GM18498 (cell line): ENCODE measurements around the gene ATRN.

Experiments
- ATAC-seq: cut with Tn5 transposase; IDR thresholded peaks from one replicate; pipeline ENCODE4 v1.9.1; 2021; ENCODE audit warnings: mild to moderate bottlenecking, moderate library complexity; ENCODE audit not compliant: unreplicated experiment

ATRN gene

DNA sequence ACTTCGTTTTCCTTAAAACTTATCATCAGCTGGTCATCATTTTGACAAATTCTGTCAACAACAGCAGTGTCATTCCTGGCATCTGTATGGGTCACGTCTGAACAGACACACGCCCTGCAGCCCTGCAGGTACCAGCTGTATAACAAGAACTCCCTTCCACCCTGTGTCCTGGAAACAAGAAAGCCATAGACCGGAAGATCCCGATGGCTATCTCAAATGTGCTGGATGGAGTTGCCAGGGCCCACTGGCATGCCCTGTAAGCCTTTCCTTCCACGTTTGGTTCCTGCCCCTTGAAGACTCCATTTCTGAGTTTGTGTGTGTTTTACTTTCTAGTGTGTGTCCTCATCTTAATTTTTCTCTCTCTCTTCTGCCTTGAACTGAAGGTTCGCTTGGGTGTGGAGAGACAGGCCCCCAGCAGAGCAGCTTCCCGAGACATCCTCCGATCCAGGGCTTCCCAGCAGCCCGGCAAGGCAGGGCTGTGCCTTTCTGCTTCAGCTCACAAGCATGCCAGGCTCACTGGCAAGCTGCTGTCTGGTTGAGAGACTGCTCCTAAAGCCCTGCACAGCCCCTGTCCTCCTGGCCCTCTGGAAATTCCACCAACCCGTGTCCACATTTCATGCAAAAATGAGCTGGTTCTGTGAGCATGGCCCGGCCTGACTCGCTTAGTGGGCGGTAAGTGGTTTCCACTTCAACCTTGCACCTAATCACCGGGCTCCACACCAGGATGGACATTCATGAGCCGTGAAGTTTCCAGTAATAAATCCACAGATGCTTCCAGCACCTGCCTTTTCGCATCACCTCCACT lies 183.7 kb downstream of the ATRN start:
- ATAC-seq = no peak

DNA sequence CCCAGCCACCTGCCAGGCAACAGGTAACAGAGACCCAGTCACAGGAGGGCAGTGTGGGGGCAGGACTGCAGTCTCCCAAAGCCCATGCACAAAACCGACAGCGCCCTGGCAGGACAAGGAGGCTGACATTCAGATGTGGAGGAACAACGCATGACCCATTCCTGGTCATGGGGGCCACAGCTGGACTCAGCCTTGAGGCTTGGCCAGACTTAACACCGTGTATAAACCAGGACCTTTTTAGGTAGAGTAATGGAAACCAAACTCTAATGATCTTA lies 184.2 kb downstream of the ATRN start:
- no peak for ATAC-seq

DNA sequence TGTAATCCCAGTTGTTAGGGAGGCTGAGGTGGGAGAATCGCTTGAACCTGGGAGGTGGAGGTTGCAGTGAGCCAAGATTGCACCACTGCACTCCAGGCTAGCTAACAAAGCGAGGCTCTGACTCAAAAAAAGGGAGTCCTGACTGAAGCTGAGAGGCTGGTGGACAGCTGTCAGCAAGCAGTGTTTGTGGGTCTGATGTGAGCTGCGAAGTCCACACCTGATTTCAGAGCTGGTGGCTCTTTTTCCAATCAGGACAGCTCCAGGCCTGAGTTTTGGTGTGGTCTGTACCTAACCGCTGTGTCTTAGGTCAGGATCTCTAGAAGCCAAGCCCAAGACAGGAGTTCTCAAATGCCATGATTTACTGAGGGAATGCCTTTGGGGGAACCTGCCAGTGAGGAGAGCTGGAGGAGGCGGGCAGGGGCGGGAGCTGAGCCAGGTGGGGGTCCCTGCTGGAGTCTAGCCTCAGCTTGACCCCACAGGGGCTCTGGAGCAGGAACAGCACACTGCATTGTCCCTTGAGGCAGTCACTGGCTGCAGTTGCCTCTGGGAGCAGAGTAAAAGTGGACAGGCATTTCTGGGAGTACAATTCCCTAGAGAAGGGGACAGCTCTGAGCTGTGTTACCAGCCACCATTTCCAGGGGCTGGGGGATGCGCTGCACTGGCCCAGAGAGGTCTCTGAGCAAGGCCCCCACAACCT lies 187.3 kb downstream of the ATRN start:
- ATAC-seq = no peak

DNA sequence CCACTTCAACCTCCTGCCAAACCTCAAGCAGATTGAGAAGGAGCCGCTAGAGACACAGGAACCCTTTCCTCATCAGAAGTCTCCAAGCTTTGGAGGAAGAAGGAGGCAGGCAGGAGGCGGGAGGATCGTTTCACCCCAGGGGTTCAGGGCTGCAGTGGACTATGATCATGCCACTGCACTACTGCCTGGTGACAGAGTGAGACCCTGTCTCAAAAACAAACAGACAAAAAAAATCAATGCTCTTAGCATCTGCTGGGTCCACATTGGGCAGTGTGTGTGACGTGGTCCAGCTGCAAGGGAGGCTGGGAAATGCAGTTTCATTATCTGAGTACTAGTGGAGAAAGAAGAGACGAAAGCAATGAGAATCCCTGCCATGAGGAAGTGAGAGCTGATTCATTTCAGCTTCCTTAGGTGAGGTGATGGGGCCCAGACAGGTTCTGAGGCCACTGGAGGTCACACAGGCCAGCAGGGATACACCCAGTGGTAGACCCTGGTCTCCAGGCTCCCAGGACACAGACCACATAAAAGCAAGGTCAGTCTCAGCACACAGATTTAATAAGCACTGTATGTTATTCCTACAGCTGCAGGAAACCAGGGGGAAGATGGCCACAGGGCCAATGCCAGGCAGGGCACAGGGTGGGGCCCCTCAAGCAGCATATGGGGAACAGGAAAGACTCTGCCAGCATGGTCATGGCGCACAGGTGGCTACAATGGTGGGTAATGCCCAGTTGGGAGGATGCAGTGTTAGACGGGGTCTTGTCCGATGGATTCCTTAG lies 188.1 kb downstream of the ATRN start:
- peak; percentile 87 for ATAC-seq

DNA sequence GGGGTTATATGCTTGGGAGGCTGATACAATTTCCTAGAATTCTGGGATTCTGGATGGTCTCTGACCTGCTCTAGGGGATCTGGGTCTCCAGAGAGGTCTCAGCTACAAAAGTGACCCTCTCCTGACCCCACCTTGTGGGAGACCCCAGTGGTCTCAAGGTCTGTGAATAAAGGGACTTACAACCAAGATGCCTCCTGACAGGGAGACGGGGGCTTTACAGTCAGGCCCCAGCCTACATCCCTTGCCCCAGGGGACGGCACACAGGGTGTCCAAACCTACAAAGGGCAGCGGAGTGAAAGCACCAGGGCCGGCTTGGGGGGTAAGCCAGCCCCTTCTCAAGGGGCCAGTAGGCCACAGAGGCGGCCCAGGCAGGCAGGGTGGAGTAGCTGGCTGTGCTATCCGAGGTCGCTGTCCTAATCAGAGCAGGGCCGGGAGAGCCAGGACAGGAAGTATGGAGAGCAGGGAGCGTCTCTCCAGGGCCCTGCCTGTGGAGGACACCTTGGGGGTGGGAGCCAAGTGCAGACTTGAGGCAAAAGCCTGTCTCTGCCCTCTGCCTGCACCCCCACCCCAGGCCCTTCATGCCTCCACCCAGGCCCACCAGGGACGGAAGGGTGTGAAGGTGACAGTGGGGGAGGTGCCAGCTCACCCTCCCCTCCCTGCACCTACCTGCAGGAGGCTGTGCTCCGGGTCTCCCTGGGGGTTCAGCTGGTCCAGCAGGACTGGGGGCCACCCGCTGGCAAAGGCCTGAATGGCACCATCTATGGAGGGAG lies 188.9 kb downstream of the ATRN start:
- ATAC-seq = no peak

DNA sequence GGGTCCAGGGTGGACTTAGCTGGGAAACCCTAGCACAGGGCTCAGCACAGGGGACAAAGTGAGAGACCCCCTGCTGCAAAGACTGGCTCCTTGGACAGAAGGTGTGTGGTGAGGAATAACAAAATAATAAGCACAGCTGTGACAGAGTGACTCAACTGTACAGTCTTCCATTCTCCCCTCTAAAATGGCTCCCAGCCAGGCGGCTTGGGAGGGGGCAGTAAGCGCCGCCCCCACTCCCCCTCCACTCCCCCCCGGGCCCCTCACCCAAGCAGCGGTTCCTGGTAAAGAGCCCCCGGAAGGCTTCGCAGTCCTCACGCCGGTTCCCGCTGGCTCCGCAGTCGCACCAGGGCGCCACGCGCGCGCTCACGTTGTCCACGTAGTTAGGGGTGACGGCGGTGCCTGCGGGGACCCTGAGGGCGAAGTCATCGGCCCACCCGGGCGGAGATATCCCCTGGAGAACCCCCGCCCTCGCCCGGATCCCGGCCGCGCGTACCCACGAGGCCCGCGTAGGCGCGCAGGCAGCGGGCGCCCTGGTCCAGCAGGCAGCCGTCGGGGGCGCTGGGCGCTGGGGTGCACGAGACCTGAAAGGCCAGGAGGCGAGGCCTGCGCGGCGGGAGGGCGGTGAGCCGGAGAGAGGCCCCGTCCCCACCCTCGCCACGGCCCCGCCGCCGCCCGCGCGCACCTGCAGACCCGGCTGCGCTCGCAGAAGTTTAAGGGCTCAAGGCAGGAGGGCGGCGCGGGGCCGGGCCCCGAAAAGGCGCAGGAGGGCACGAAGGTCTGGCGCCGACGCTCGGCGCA lies 189.6 kb downstream of the ATRN start:
- ATAC-seq = no peak

DNA sequence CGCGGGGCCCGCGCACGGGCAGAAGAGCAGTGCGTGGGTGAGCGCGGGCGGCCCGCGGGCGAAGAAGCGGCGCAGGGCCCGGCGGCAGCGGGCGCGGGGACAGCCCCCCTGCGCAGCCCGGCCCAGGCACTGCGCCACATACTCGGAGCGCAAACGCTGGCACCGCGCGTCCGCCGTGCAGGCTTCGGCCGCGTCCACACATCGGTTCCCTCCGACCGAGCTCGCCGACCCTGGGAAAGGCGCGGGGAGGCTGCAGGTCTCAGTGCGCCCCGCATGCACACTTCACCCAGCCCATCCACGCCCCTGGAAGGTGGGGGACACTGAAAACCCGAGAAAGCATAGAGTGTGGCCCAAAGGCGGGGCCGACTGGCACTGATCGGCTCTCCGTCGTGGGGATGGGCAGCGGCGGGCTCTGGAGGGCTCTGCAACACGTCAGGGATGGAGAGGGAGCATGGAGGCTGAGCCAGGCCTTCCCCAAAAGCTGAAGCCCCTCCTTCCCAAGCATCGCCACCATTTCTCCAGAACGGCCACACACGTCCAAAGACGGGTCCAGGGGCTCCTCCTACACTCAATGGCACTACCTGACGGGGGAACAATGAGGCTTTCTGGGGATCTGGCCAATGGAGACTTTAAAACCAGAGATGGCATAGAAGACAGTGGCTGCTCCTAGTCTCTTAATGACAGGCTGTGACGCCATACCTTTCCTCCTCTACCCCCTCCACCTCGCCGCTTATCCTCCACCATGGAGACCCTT lies 190.4 kb downstream of the ATRN start:
- no peak for ATAC-seq

DNA sequence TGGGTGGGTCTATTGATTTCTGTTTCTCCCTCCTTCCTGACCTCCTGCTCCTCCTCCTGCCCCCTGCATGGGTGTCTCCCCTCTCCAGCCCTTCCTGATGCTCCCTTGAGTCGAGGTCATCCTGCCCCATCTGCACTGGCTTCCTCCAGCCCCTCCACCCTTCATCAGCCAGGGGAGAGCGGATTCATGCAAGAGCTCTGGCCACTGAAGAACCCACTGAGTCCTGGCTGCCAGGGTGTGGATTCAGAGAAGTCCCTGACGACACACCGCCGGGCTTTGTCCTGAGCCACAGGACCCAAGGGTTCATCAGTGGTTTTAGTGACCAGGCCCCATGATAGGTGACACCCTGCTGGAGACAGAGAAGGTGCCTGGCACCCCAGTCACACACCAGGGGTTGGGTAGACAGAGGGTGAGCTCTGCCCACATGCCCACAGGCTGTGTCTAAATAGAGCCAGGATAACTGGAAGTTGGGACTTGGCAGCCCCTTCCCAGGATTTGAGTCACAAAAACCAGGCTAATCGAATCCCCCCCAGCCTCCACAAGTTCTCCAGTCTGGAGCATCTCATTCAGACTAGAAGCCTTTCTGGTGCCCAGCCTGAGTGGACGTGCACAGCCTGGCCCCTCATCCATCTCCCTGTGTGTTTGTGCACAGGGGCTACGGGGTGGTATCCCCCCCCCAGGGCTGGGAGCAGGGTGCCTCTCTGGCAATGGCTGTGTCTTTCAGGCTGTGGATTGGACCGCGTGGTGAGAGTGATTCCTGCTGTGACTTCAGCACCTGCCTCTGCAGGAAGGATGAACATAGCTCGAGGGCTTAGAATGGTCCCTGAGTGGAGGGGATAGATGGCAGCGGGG lies 191.2 kb downstream of the ATRN start:
- ATAC-seq = no peak

DNA sequence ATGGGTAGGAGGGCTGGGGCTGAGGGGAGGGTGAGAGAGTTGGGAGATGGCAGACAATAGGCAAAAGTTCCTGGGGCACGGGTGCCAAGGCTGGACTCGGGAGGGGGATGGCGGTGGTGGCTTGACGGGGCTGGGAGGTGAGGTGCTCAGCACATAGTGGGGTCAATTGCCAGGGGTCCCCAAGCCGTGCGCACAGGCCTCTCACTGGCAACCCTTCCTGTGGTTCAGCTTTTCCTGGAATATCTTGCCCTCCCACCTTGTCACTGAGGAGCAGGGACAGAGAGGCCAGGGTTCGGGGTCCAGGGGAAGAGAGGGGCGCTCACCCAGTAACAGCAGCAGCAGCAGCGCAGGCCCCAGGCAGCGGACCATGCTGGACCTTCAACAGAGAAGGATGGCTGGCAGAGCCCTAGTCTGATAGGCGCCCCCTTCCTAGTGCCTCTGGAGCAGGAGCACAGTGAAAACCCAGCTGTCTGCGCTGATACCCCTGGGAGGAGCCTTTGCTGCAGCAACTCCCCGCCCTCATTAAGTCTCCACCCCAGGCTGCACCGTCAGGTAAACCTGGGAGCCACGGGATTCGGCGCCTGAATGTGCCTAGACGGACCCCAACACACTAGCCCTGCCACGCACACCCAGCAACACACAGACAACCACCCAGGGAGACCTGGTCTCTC lies 192.3 kb downstream of the ATRN start, which contains the start of gene GFRA4:
TSS of gene GFRA4 (minus strand) at position 369 of the 671 bp plus-strand sequence. CDS start at position 369, 0 bp downstream.
- no peak for ATAC-seq

DNA sequence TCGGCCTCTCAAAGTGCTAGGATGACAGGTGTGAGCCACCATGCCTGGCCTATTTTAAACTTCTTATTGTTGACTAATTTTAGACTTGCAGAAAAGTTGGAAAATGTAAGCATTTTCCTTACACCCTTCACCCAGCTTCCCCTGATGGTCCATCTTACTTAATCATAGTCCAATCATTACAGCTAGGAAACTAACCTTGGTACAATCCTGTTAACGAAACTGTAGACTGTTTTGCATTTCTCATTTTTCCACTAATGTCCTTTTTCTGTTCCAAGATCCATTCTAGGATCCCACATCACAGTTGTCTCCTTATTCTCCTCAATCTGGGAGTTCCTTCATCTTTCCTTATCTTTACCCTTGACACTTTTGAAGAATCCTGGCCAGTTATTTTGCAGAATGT lies 193.0 kb downstream of the ATRN start:
- no peak for ATAC-seq

DNA sequence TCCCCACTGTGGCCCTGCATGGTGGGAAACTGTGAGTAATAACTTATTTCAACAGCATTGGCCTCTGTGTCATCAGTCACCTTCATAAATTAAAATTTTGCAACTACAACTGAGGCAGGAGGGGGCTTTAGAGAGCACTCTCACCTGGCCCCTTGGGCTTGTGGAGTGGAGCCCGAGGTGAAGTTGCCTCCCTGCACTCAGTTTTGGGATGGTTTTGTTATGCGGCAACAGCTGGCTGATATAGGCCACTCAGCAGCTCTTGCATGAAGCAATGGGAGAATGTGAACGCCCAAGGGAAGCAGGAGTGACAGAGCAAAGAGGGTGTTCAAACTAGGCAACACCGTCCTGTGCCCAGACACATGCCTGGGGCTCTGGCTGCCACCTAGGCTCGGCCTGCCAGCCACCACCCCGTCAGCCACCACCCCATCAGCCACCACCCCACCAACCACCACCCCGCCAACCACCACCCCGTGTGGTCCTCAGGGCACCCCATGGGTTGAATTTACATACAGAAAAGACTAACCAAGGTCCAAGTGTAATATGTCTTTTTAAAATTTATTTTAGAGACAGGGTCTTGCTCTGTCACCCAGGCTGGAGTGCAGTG lies 196.7 kb downstream of the ATRN start:
- no peak for ATAC-seq

DNA sequence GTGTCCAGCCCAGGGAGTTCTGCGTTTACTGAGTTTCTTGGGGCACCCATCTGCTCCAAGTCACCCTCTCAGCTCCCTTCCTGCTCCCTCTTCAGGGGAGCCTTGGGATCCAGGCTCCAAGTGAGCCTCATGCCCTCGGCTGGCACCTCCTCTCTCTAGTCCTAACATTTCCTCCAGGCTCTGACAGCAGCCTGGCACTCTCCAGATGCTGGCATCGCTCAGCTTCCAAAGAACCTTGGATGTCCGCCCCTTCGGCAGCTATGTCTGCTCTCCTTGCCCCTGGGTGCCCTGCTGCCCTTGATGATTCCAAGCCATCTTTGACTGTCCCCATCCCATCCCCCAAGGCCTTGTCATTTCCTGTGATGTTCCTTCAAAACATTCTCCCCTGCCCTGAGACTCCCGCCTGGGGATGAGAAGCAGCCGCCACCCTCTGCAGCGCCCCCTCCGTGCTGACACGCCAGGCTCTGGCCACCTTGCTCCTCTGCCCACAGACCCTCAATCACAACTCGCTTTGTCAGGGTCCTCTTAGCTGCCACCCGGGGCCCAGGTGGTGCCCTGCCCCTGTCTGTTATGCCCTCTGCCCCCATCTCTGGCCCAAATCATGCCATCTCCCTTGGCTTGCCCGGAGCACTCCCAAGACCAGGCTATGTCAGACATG lies 199.0 kb downstream of the ATRN start:
- ATAC-seq = no peak

DNA sequence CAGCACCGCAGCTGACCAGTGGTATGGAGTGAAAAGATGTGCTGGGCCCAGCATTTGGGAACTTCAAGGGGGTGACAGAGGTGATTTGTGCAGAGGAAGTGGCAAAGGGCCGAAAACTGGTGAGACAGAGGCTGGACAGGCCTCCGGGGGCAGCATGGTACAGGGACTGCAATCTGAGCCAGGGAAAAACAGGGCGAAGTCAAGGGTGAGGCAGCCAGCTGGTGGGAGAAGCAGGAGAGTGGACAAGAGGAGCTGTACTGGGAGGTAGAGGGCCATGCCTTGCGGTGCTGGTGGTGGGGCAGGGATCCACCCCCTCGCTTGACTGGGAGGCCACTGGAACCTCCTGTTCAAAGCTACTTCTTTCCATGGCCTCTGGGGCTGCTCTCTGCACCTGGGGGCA lies 199.7 kb downstream of the ATRN start:
- no peak for ATAC-seq

DNA sequence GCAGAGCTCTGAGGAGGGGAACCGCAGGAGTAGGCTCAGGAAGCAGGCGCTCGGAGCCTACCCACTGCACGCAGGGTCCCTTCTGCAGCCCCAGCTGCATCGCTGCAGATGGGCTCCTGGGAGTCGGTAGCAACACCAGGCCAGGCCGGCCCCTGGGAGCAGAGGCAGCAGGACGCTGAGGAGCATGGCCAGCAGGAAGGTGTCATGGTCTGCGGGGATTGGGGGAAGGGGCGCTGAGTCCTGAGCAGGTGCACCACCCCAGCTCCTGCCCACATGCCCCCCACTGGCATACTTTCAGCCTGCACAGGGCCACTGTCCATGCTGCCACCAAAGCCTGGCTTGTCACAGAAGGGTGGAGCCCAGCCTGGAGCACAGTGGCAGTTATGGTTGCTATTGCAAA lies 200.1 kb downstream of the ATRN start:
- ATAC-seq = no peak

DNA sequence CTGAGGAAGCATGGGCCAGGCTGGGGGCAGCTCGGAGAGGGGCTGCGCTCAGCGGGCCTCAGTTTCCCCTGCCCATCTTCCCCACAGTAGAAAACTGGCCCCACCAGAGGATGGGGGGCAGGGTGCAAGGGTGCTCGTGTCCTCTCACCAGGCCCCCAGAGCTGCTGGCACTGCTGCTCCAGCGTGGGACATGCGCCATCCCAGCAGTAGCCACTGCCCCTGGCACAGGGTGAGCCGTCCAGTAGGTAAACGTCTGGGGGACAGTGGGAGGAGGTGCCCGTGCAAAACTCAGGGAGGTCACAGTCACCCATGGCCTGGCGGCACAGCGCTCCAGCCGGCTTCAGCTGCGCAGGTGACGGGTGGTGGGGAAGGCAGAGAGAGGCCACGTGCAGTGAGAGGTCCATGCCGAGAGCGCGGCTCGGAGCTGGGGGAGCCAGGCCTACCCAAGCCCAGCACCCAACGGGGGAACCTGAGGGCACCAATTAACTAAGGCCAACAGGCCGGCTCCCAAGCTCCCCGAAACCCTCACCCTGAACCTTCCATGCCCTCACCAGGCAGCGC lies 201.2 kb downstream of the ATRN start:
- ATAC-seq = no peak

DNA sequence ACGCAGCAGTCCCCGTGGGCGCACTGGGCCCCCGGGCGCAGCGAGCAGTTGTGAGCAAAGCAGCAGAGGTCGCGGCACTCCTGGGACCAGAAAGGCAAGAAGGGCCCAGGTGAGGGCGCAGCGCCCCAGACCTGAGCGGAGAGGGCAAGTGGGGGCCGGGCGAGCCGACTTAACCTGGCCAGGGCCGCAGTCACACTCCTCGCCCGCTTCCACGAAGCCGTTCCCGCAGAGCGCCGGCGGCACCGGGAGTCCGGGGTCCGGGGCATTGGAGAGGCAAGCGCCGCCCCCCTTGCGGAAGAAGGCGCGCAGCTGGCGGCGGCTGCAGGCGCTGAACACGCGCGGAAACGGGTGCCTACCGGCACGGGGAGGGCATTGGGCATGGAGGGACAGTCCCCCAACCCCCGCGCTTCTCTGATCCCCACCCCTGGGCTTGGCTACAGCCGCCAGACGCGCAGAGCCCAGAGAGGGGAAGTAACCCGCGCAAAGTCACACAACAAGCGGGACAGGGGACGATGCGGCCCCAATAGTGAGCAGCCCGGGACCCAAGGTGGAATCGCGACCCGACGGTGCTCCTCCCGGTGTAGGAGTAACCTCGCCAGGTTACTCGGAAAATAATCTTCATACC lies 201.8 kb downstream of the ATRN start:
- no peak for ATAC-seq
